ENCODE results near the gene HSF5.
"Not testable (repeated sequence)": the region's sequence is repeated elsewhere in the genome, so short reads cannot be mapped to it uniquely, and the experiment has no call there.

The HSF5 gene

GRCh38 chr17:58515286-58515685 lies 27.1 kb upstream of the HSF5 start:
- DNase-seq: no peak

DNA sequence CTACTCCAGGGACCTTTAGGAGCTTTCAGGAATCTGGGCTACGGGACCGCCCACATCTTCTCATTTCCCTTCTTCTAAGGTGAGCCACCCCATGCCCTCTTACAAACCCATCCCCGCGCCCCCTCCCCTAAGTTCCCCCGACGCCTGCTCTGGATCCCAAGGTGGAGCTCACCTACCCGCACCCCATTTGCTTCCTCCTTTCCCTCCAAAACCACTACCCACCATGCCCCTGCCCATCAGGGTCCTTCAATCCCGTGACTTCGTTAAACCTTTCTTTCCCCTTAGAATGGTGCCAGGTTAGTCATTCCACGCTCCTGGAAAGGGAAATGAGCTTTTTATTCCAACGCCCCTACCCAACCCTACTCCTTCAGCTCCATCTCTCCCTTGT lies 26.6 kb upstream of the HSF5 start:
- DNase-seq: no peak

DNA sequence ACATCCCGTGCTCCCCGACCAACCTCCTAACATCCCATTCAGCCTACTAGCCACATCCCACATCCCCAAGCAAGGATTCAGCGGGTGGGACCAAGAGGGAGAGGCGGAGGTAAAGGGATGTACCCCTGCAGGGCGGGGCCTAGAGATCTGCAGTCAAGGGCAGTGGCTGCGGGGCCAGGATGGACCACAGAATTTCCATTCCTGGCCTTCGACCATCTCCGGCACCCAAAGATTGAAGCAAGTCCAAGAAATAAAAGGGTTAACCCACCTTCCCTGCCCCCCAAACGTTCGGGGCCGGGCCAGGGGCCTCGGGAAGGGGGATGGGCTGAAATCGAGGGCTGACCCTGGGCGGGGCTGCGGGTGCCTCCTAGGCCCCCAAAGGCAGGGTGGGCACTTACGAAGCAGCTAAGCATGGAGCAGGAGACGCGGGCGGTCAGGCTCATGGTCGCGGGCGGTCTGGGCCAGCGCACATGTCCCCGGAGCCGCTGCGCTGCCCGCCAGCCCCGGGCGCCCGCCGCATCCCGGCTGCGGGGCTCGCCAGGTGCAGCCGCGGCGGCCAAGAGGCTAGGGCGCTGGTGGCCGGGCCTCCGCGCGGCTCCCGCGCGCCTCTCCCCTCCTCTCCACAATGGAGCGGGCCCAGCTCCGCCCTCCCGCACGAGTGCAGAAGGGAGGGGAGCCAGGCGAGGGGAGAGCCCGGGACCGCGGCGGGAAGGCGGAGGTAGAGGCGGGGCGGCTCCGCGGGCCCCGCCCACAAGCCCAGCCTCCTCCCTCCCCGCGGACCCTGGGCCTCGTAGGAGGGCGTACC lies 26.0 kb upstream of the HSF5 start, which contains the start of gene MTMR4:
MTMR4 (minus strand) TSS at position 674 of the 805 bp plus-strand sequence; CDS start at position 443, 231 bp downstream.
- DNase-seq: peak; percentile 79

DNA sequence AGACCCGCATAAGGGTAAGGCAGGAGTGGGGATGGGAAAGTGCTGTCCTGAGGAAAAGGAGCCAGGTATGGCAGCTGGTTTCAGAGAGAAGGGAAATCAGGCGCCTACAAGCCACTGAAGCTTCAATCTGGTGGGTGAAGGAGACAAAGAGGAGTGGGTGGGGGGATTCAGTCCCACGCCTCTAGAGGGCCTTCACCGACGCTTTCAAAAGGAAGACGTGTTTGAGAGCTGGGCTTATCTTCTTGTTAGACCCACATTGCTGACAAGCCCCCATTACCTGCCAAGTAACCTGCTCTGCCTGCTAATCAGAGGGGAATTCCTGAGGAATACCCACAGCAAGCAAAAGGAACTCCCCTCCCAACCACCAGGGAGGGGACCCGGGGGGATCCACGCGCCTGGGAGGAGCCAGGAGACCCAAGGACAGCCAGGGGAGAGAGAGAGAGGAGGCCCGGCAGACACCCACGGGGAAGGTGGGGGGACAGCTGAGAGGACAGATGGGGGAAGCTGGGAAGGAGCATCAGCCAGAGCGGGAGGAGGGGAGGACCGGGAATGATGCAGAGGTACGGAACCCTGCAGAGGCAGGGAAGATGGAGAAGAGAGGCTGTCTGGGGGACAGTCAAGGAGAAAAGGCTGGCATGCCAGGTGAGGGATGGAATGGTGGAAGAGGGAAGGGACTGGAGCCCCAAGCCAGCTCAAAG lies 25.2 kb upstream of the HSF5 start:
- no peak for DNase-seq

- DNase-seq: no peak
Observed at GRCh38 chr17:58510075-58510474, 21.9 kb upstream of the HSF5 start.

- no peak for DNase-seq
Observed at GRCh38 chr17:58508341-58509067, 20.3 kb upstream of the HSF5 start.

GRCh38 chr17:58507123-58507634 lies 19.0 kb upstream of the HSF5 start:
- DNase-seq: no peak

GRCh38 chr17:58506354-58507080 lies 18.3 kb upstream of the HSF5 start:
- no peak for DNase-seq

DNA sequence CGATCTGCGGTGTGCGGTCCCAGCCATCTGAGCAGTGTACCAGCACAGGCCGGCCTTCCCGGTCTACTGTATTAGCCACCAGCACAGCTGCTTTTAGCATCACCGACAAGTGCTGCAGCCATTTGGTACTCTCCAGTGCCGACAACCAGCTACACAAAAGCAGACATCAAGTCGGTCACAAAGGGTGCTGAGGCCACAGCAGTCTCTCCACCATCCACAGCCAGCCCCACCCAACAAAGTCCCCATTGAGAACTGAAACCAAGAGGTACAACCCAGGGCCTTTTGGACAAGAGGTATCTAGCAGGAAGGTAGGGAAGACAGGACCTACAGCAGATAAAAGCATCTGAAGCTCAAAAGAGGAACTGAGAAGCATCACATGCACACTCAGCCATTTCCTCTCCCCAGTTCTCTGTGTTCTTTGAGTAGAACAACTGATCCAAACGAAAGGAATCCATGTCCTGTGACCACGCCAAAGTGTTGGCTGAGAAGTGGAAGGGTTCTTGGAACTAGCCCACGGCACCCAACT lies 16.7 kb upstream of the HSF5 start:
- no peak for DNase-seq

- DNase-seq: no peak
Observed at GRCh38 chr17:58503866-58504265, 15.7 kb upstream of the HSF5 start.

GRCh38 chr17:58503134-58503533 lies 14.9 kb upstream of the HSF5 start:
- DNase-seq: not testable (repeated sequence)

GRCh38 chr17:58501451-58501850 lies 13.2 kb upstream of the HSF5 start:
- no peak for DNase-seq

DNA sequence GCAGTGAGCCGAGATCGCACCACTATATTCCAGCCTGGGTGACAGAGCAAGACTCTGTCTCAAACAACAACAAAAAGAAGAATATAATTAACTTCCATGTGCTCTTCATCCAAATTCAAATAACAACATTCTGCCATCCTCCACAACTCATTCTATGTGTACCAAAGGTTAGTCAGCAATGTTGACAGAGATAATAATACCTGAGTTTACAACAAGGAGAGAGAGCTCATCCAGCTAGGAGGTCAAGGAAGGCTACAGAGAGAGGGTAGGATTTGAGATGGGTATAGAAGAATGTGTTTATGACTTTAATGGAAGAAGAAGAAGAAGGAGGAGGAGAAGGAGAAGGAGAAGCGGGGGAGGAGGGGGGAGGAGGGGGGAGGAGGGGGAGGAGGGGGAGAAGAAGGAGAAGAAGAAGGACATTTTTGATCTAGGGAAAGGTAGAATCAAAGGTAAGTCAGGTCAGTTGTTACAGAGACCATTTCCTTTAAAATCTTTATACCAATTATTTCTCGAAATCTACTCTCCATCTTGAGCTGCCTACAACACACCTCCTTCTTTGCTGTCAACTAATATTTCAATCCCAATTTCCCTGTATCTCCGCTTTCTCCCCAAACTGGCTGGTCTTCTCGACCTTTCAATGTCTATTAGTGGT lies 10.1 kb upstream of the HSF5 start:
- DNase-seq: no peak

GRCh38 chr17:58493506-58493905 lies 5.3 kb upstream of the HSF5 start:
- no peak for DNase-seq

DNA sequence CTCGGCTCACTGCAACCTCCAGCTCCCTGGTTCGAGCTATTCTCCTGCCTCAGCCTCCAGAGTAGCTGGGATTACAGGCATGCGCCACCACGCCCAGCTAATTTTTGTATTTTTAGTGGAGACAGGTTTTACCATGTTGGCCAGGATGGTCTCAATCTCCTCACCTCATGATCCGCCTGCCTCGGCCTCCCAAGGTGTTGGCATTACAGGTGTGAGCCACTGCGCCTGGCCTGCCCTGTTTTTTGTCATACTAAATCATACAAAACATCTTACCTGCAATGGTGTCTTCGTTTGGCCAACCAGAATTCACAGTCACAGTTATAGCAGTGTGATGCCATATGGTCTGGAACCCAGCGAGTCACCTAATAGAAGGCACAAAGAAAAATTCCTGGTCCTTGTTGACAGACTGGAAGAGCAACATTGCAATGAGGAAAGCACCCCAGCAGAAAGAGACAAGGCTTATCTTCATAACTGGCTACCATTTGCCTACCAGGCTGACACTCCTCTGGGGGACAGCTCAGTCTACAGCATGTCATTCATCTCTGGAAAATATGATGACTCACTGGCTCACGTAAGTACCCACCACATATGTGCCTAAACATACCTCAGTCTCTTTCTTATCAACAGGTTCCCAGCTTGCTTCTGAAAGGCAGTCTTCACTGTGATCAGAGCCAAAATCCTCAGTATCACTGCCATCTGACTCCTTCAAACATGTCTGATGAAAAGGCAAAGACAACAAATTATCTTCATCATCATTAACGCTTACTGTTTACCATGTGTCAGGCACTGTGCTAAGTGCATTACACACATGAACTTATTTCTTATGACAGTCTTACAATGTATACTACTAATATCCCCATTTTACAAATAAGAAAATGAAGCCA lies 4.3 kb upstream of the HSF5 start:
- DNase-seq: peak; percentile 31

GRCh38 chr17:58491510-58492045 lies 3.4 kb upstream of the HSF5 start:
- no peak for DNase-seq

- DNase-seq: no peak
Observed at GRCh38 chr17:58488428-58488890, 251 bp upstream of the HSF5 start.

- no peak for DNase-seq
Observed at GRCh38 chr17:58484600-58484999, 3.6 kb downstream of the HSF5 start.

GRCh38 chr17:58481798-58482197 lies 6.4 kb downstream of the HSF5 start:
- DNase-seq: not testable (repeated sequence)

GRCh38 chr17:58480090-58480489 lies 8.1 kb downstream of the HSF5 start:
- DNase-seq: no peak
